Mammary epithelial cell (primary cell): Measurements from ENCODE around the gene TBXAS1.

Source experiments
- CTCF ChIP-seq, 2 donors: IDR thresholded peaks in 1 of 2; conservative IDR thresholded peaks in 1 of 2; 2 replicates each; pipeline ENCODE4 v1.5.1; 2011 to 2012; ENCODE audit warnings: inconsistent platforms in 2 of 2, low read length in 2 of 2, mild to moderate bottlenecking in 2 of 2, control low read depth in 1 of 2, low read depth in 1 of 2; ENCODE audit not compliant: insufficient read depth in 1 of 2; ENCODE audit errors: extremely low read depth in 1 of 2
- EZH2 ChIP-seq: IDR thresholded peaks from 2 replicates; pipeline ENCODE4 v1.6.1; 2012; ENCODE audit warnings: low read length, inconsistent platforms, borderline replicate concordance

- no peak for TF ChIP-seq CTCF (conservative IDR thresholded peaks at IDR 0.05 in 1 of 2, IDR thresholded peaks at IDR 0.05 in 1 of 2; ENCODE audit: extremely low read depth in 1 of 2, insufficient read depth in 1 of 2, low read depth in 1 of 2, low read length in 2 of 2)
- TF ChIP-seq EZH2: no peak
Measured at GRCh38 chr7:139990142-139990535, 161.1 kb downstream of the TBXAS1 start.
